HCT116 (cell line): ENCODE measurements around the gene GATB. TPM values are rescaled to one million over a fixed set of nuclear protein-coding genes. Genes with fewer than 3 reads are reported as not detected.
A peak's percentile ranks its signal among the peaks of the same experiment; 100 is the strongest.

Experiments used
- ATAC-seq: fragments of 200-7000 bp; cut with Tn5 transposase; 2 replicates; pipeline ENCODE4 v1.9.1; 2020; ENCODE audit warnings: mild to moderate bottlenecking, moderate library complexity
- BruUV-seq: library from RNA; stranded (reverse); fragments of 400-500 nt; replicated peaks from 2 replicates; lab custom pipeline; 2021; lab: Mats Ljungman, UMichigan
- CTCF ChIA-PET: fragments of 300-600 bp; sonication (Branson Sonifier 250); formaldehyde crosslinking; loops from one replicate; lab custom pipeline; 2021; ENCODE audit warnings: antibody characterized with exemption; lab: Charles Lee
- POLR2A ChIA-PET: fragments of 300-600, 350-600 bp; sonication (Branson Sonifier 250); formaldehyde crosslinking; loops from one replicate; lab custom pipeline; 2021; ENCODE audit warnings: antibody characterized with exemption; lab: Charles Lee
- RAD21 ChIA-PET, 2 experiments: fragments of 300-600 bp; sonication (Branson Sonifier 250); formaldehyde crosslinking; loops; one replicate each; lab custom pipeline; 2023; ENCODE audit warnings: low total read pairs in 2 of 2; ENCODE audit not compliant: uncharacterized antibody in 2 of 2, unreplicated experiment in 2 of 2, low non-redundant PET in 1 of 2; lab: Charles Lee
- DNase-seq: peaks from one replicate; pipeline ENCODE4 v3.0.0-alpha.2; 2010; ENCODE audit warnings: low read depth, low spot score
- H2AFZ ChIP-seq: fragments of 200-600 bp; shearing (Covaris generic), sonication (generic); 2 replicates; pipeline ENCODE4 v1.6.1; 2017; ENCODE audit warnings: low read depth, mixed run types, mixed read lengths, antibody characterized with exemption, low read length; ENCODE audit not compliant: poor library complexity, severe bottlenecking
- H3K27ac ChIP-seq: 2 replicates; pipeline ENCODE4 v1.5.1; 2012; ENCODE audit warnings: low read depth, low read length
- H3K27me3 ChIP-seq: fragments of 200-600 bp; sonication (generic); 2 replicates; pipeline ENCODE4 v1.6.1; 2016; ENCODE audit warnings: mixed run types, low read length, mixed read lengths; ENCODE audit not compliant: insufficient read depth
- H3K36me3 ChIP-seq, 2 experiments: fragments of 200-500 bp in 1 of 2; fragments of 200-600 bp in 1 of 2; sonication (Bioruptor generic) in 1 of 2; sonication (generic) in 1 of 2; 2 replicates each; pipeline versions ENCODE4 v1.5.1 to v1.6.1; 2014 to 2016; ENCODE audit warnings: low read length in 2 of 2, inconsistent platforms in 1 of 2, mixed read lengths in 1 of 2, mixed run types in 1 of 2; ENCODE audit not compliant: insufficient read depth in 2 of 2, control insufficient read depth in 1 of 2
- H3K4me1 ChIP-seq, 2 experiments: fragments of 200-600 bp in 1 of 2; sonication (generic) in 1 of 2; 2 replicates each; pipeline versions ENCODE4 v1.5.1 to v1.6.1; 2012 to 2017; ENCODE audit warnings: low read length in 2 of 2, inconsistent platforms in 1 of 2, mild to moderate bottlenecking in 1 of 2, mixed read lengths in 1 of 2, mixed run types in 1 of 2, moderate library complexity in 1 of 2; ENCODE audit not compliant: insufficient read depth in 2 of 2, control insufficient read depth in 1 of 2
- H3K4me2 ChIP-seq: fragments of 200-600 bp; sonication (generic); 2 replicates; pipeline ENCODE4 v1.6.1; 2017; ENCODE audit warnings: mixed run types, low read length, mixed read lengths
- H3K4me3 ChIP-seq, 2 experiments: fragments of 200-600 bp in 1 of 2; sonication (generic) in 1 of 2; replicated peaks in 1 of 2; 2 replicates each; pipeline ENCODE4 v1.5.1; 2011 to 2016; ENCODE audit warnings: low read length in 2 of 2, control low read depth in 1 of 2, low read depth in 1 of 2, mild to moderate bottlenecking in 1 of 2, mixed read lengths in 1 of 2, mixed run types in 1 of 2
- H3K79me2 ChIP-seq: fragments of 200-600 bp; sonication (generic); 2 replicates; pipeline ENCODE4 v1.6.1; 2017; ENCODE audit warnings: mild to moderate bottlenecking, mixed run types, low read length, moderate library complexity, mixed read lengths; ENCODE audit not compliant: insufficient read depth
- H3K9ac ChIP-seq: fragments of 200-600 bp; sonication (generic); 2 replicates; pipeline ENCODE4 v1.6.1; 2016; ENCODE audit warnings: low read length, mixed read lengths
- H3K9me2 ChIP-seq: fragments of 200-600 bp; sonication (generic), shearing (Covaris generic); 2 replicates; pipeline ENCODE4 v1.6.1; 2017; ENCODE audit warnings: mixed run types, mild to moderate bottlenecking, moderate library complexity; ENCODE audit not compliant: insufficient read depth
- H3K9me3 ChIP-seq, 2 experiments: fragments of 200-500 bp in 1 of 2; fragments of 200-600 bp in 1 of 2; sonication (Bioruptor generic) in 1 of 2; sonication (generic) in 1 of 2; 2 replicates each; pipeline ENCODE4 v1.6.1; 2014 to 2017; ENCODE audit warnings: low read length in 2 of 2, mixed read lengths in 2 of 2, inconsistent platforms in 1 of 2, low read depth in 1 of 2, mild to moderate bottlenecking in 1 of 2, mixed run types in 1 of 2, moderate library complexity in 1 of 2; ENCODE audit not compliant: control insufficient read depth in 1 of 2, insufficient read depth in 1 of 2
- H4K20me1 ChIP-seq: fragments of 200-600 bp; sonication (generic), shearing (Covaris generic); 2 replicates; pipeline ENCODE4 v1.6.1; 2017; ENCODE audit warnings: mixed run types, mild to moderate bottlenecking, moderate library complexity; ENCODE audit not compliant: insufficient read depth
- CBX3 ChIP-seq: IDR thresholded peaks from 2 replicates; pipeline ENCODE4 v1.6.1; 2012; ENCODE audit warnings: low read depth
- CEBPB ChIP-seq: IDR thresholded peaks from 2 replicates; pipeline ENCODE4 v1.6.1; 2012; ENCODE audit warnings: low read depth
- CTCF ChIP-seq, 3 experiments: fragments of 200-600 bp in 1 of 3; sonication (generic) in 1 of 3; IDR thresholded peaks in 2 of 3; conservative IDR thresholded peaks in 1 of 3; 2 replicates each; pipeline ENCODE4 v1.5.1; 2012 to 2017; ENCODE audit warnings: low read depth in 2 of 3, low read length in 2 of 3, antibody characterized with exemption in 1 of 3, borderline replicate concordance in 1 of 3, control low read depth in 1 of 3, mild to moderate bottlenecking in 1 of 3, mixed read lengths in 1 of 3, mixed run types in 1 of 3, moderate library complexity in 1 of 3; ENCODE audit not compliant: insufficient read depth in 1 of 3
- EGR1 ChIP-seq: IDR thresholded peaks from 2 replicates; pipeline ENCODE4 v1.6.1; 2012; ENCODE audit warnings: low read depth
- EZH2 ChIP-seq: fragments of 200-600 bp; sonication (generic); IDR thresholded peaks from 2 replicates; pipeline ENCODE4 v1.6.1; 2017; ENCODE audit warnings: antibody characterized with exemption, mixed run types
- JUND ChIP-seq: IDR thresholded peaks from 2 replicates; pipeline ENCODE4 v1.6.1; 2012
- POLR2A ChIP-seq: IDR thresholded peaks from 2 replicates; pipeline ENCODE4 v1.7.0; 2011; ENCODE audit warnings: borderline replicate concordance; ENCODE audit not compliant: insufficient read depth, insufficient read length; ENCODE audit errors: extremely low read depth
- SP1 ChIP-seq: IDR thresholded peaks from 2 replicates; pipeline ENCODE4 v1.6.1; 2012; ENCODE audit warnings: low read depth
- TCF7L2 ChIP-seq: IDR thresholded peaks from 2 replicates; pipeline ENCODE4 v1.7.0; 2011; ENCODE audit warnings: borderline replicate concordance, inconsistent platforms; ENCODE audit not compliant: insufficient read depth, insufficient read length; ENCODE audit errors: extremely low read depth
- YY1 ChIP-seq: IDR thresholded peaks from 2 replicates; pipeline ENCODE4 v1.6.1; 2011; ENCODE audit warnings: low read length, low read depth, moderate library complexity, mild to moderate bottlenecking; ENCODE audit not compliant: insufficient replicate concordance; ENCODE audit errors: extremely low read depth
- ZFX ChIP-seq: fragments of 450-650 bp; IDR thresholded peaks from 2 replicates; pipeline ENCODE4 v1.6.1; 2017
- intact Hi-C: fragments of 100-400 bp; cut with micrococcal nuclease; formaldehyde crosslinking; loops from 2 replicates; pipeline ENCODE4 v1.10.0; 2022
- total RNA-seq: library from RNA; stranded (reverse); gene quantifications from one replicate; pipeline ENCODE4 v1.2.1, GENCODE V29; 2021; ENCODE audit not compliant: unreplicated experiment
- TF ChIP-seq, protein P1 (sequence below): IDR thresholded peaks from 2 replicates; pipeline ENCODE4 v1.6.1; 2012; ENCODE audit warnings: low read depth
- TF ChIP-seq, protein P2 (sequence below): IDR thresholded peaks from 2 replicates; pipeline ENCODE4 v1.6.1; 2011; ENCODE audit warnings: mild to moderate bottlenecking, low read length, moderate library complexity; ENCODE audit not compliant: insufficient replicate concordance; ENCODE audit errors: extremely low read depth

The GATB gene
- total RNA-seq, 1 experiment from 2014 or later = 29.3 TPM

GRCh38 chr4:151760712-151761661 is at the start of gene GATB (continued):
- TF ChIP-seq, protein P1, sequence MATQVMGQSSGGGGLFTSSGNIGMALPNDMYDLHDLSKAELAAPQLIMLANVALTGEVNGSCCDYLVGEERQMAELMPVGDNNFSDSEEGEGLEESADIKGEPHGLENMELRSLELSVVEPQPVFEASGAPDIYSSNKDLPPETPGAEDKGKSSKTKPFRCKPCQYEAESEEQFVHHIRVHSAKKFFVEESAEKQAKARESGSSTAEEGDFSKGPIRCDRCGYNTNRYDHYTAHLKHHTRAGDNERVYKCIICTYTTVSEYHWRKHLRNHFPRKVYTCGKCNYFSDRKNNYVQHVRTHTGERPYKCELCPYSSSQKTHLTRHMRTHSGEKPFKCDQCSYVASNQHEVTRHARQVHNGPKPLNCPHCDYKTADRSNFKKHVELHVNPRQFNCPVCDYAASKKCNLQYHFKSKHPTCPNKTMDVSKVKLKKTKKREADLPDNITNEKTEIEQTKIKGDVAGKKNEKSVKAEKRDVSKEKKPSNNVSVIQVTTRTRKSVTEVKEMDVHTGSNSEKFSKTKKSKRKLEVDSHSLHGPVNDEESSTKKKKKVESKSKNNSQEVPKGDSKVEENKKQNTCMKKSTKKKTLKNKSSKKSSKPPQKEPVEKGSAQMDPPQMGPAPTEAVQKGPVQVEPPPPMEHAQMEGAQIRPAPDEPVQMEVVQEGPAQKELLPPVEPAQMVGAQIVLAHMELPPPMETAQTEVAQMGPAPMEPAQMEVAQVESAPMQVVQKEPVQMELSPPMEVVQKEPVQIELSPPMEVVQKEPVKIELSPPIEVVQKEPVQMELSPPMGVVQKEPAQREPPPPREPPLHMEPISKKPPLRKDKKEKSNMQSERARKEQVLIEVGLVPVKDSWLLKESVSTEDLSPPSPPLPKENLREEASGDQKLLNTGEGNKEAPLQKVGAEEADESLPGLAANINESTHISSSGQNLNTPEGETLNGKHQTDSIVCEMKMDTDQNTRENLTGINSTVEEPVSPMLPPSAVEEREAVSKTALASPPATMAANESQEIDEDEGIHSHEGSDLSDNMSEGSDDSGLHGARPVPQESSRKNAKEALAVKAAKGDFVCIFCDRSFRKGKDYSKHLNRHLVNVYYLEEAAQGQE = no peak
- TF ChIP-seq EGR1 (peak; percentile 24; the same call in 1 of the 2 replicates), ZFX (no peak), JUND (no peak), CEBPB (no peak)

- Histone ChIP-seq H3K4me2 (no peak overlapping the region), H3K36me3 (no peaks in the 10 kb centered on the region), H3K4me3 (no peak overlapping the region), H3K4me1 (peaks cover 4 to 19% of the 10 kb centered on the region in 2 experiments; a peak in 2 of 4 replicates), H3K27me3 (no peaks in the 10 kb centered on the region), H3K9ac (no peak overlapping the region), H3K9me3 (no peaks in the 10 kb centered on the region), H4K20me1 (no peaks in the 10 kb centered on the region), H3K79me2 (no peaks in the 10 kb centered on the region), H3K27ac (no peak overlapping the region), H2AFZ (no peak overlapping the region), H3K9me2 (no peaks in the 10 kb centered on the region)
- ChIA-PET POLR2A (no interaction called here), CTCF (interaction anchor here (3.0 kb wide), 1 partner anchor 9 kb away, joined by 16 read pairs; no protein-coding TSS in a partner anchor), RAD21 (no interaction called here)
- no peak for TF ChIP-seq SP1
- no peak for TF ChIP-seq EGR1
- no peak for TF ChIP-seq JUND
- TF ChIP-seq TCF7L2 = no peak
- TF ChIP-seq, protein P2, sequence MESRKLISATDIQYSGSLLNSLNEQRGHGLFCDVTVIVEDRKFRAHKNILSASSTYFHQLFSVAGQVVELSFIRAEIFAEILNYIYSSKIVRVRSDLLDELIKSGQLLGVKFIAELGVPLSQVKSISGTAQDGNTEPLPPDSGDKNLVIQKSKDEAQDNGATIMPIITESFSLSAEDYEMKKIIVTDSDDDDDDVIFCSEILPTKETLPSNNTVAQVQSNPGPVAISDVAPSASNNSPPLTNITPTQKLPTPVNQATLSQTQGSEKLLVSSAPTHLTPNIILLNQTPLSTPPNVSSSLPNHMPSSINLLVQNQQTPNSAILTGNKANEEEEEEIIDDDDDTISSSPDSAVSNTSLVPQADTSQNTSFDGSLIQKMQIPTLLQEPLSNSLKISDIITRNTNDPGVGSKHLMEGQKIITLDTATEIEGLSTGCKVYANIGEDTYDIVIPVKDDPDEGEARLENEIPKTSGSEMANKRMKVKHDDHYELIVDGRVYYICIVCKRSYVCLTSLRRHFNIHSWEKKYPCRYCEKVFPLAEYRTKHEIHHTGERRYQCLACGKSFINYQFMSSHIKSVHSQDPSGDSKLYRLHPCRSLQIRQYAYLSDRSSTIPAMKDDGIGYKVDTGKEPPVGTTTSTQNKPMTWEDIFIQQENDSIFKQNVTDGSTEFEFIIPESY = no peak
- TF ChIP-seq CTCF (IDR thresholded peaks at IDR 0.05 in 2 of 3, conservative IDR thresholded peaks at IDR 0.05 in 1 of 3; ENCODE audit: borderline replicate concordance in 1 of 3, insufficient read depth in 1 of 3, low read depth in 2 of 3, low read length in 2 of 3) = no peak
- TF ChIP-seq CBX3 = no peak
- TF ChIP-seq EZH2 = no peak
- no peak for TF ChIP-seq YY1
- no peak for TF ChIP-seq POLR2A
- intact Hi-C loops = no loop called here
- ATAC-seq = no peak
- no TSS peak for BruUV-seq
- no peak for DNase-seq
Observed at GRCh38 chr4:151810476-151810875, 49.7 kb upstream of the GATB start.
